Neutrophil (primary cell): Measurements from ENCODE around the gene TXK.

ENCODE experiments used
- H3K27ac ChIP-seq: fragments of 200-600 bp; sonication (generic); 2 replicates; pipeline ENCODE4 v1.5.1; 2016; ENCODE audit warnings: mild to moderate bottlenecking, moderate library complexity
- H3K27me3 ChIP-seq: fragments of 200-600 bp; sonication (generic); 2 replicates; pipeline ENCODE4 v1.6.0; 2016; ENCODE audit warnings: mild to moderate bottlenecking
- H3K36me3 ChIP-seq: fragments of 200-600 bp; sonication (generic); 2 replicates; pipeline ENCODE4 v1.5.1; 2017
- H3K4me1 ChIP-seq, 2 experiments: fragments of 200-600 bp in 1 of 2; sonication (generic) in 1 of 2; 1 replicate in 1 of 2; 2 replicates in 1 of 2; pipeline versions ENCODE4 v1.5.1 to v1.6.1; 2013 to 2016; ENCODE audit warnings: low read depth in 1 of 2, low read length in 1 of 2, mild to moderate bottlenecking in 1 of 2, moderate library complexity in 1 of 2; ENCODE audit not compliant: control insufficient read depth in 1 of 2, insufficient read depth in 1 of 2
- H3K4me3 ChIP-seq, 2 experiments: fragments of 200-600 bp in 1 of 2; sonication (generic) in 1 of 2; 1 replicate in 1 of 2; 2 replicates in 1 of 2; pipeline ENCODE4 v1.5.1; 2013 to 2016; ENCODE audit warnings: low read depth in 1 of 2, low read length in 1 of 2, mild to moderate bottlenecking in 1 of 2, moderate library complexity in 1 of 2
- H3K9me3 ChIP-seq: fragments of 200-600 bp; sonication (generic); 2 replicates; pipeline ENCODE4 v1.5.1; 2016
- CTCF ChIP-seq: fragments of 200-600 bp; sonication (generic); IDR thresholded peaks from 2 replicates; pipeline ENCODE4 v1.5.1; 2016; ENCODE audit warnings: antibody characterized with exemption

TXK gene

DNA sequence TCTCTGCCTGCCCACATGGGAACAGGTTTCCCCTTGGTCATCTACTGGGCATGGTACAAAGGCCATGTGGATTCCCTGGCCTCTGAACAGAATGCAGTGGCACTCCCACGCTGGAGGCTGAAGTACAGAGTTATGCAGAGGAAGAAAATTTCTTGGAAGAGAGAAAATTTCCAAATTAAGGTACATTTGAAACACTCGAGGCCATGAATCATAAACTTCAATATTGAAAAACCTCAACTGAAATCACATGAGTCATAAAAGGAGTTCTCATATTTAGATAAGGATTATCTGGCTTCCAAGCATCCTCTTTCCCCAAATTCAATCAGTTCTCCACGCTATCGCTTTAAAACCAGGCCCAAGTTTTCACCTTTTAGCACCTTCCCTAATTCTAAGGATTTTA is 28.1 kb upstream of the TXK start:
- TF ChIP-seq CTCF = no peak
- no peak overlapping the region for H3K27ac ChIP-seq

GRCh38 chr4:48157271-48157670 is 23.2 kb upstream of the TXK start:
- Histone ChIP-seq H3K36me3 (peaks cover 34% of the 10 kb centered on the region), H3K4me1 (no peaks in the 10 kb centered on the region), H3K27me3 (no peaks in the 10 kb centered on the region), H3K4me3 (no peak overlapping the region), H3K9me3 (peaks cover 12% of the 10 kb centered on the region), H3K27ac (no peak overlapping the region)
- no peak for TF ChIP-seq CTCF

More for the DNA sequence above, 28.1 kb upstream of the TXK start:
- Histone ChIP-seq H3K27me3 (no peaks in the 10 kb centered on the region), H3K9me3 (no peaks in the 10 kb centered on the region), H3K36me3 (peaks cover 26% of the 10 kb centered on the region), H3K4me3 (no peak overlapping the region), H3K4me1 (no peaks in the 10 kb centered on the region)

- peaks cover 12% of the 10 kb centered on the region for H3K9me3 ChIP-seq
- no peaks in the 10 kb centered on the region for H3K4me1 ChIP-seq
- TF ChIP-seq CTCF = no peak
- H3K27ac ChIP-seq = no peak overlapping the region
- H3K27me3 ChIP-seq = no peaks in the 10 kb centered on the region
- peaks cover 28% of the 10 kb centered on the region for H3K36me3 ChIP-seq
- no peak overlapping the region for H3K4me3 ChIP-seq
These were observed 22.4 kb upstream of the TXK start for GRCh38 chr4:48156423-48156822.

DNA sequence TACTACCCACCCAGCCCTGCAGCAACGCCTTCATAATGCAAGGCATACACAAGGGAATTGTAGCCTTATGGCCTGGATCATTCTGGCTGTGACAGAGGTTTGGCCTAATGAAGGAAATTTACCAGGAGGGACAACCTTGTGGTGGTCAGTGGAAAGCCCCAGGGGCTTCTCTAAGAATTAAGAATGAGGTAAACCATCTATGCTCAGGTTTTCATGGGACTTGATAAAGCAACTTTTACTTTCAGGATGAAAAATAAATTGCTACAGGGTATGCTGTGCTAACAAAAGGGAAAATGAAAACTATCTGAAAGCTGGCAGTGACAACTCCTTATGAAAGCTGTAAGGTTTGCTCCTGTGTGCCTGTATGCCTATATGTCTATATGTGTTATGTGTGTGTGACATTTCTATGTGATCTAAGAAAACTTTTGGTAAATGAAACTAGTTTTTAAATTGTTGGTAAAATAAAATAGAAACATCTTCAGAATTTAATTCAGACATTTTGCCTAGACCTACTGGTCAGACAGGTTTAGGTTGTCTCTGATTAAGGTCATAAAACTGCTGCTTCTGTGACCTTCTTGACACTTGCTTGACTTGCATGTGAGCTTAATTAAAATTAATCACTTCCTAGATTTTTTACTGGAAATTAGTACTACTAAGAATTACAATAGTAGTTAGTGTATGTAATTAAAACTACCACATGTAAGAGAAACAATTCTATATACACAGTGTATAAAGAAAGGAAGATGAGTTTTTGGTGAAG is 19.9 kb upstream of the TXK start:
- H3K27me3 ChIP-seq = no peaks in the 10 kb centered on the region

GRCh38 chr4:48152259-48152658 is 18.2 kb upstream of the TXK start:
- Histone ChIP-seq H3K4me3 (no peak overlapping the region), H3K9me3 (peaks cover 12% of the 10 kb centered on the region), H3K27ac (no peak overlapping the region), H3K4me1 (no peaks in the 10 kb centered on the region), H3K27me3 (no peaks in the 10 kb centered on the region), H3K36me3 (peaks cover 51% of the 10 kb centered on the region)
- no peak for TF ChIP-seq CTCF

More for the DNA sequence above, 19.9 kb upstream of the TXK start:
- TF ChIP-seq CTCF = no peak
- H3K27ac ChIP-seq = no peak overlapping the region
- H3K36me3 ChIP-seq = peaks cover 38% of the 10 kb centered on the region
- H3K4me3 ChIP-seq = no peak overlapping the region
- H3K9me3 ChIP-seq = peaks cover 12% of the 10 kb centered on the region
- H3K4me1 ChIP-seq = no peaks in the 10 kb centered on the region
